ENCODE data around the gene EPHA8. TPM values are rescaled to one million over a fixed set of nuclear protein-coding genes. Genes with fewer than 3 reads are reported as not detected.

Gene EPHA8
- total RNA-seq, 1 donor from 2014 or later = not detected

DNA sequence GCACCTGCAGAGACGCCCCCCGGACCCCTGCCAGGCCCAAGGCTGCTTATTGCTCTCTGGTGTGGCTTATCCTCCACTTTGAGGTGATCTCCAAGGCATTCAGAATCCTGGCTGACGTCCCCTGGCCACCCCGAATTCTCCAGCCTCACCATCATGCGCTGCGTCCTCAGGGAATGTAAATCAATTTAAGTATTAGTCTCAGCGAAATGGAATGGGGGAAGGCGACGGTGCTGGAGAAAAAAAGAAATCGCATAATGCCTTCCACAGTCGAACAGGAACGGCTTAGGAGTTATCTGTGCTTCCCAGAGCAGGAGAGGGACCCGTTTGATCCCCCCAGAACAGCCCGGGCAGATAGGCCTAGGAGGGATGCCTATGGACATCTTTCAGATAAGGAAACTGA is 2.9 kb downstream of the EPHA8 start:
- DNase-seq (ENCODE audit: low read depth, low spot score) = no peak

- no peak for DNase-seq (ENCODE audit: low read depth, low spot score)
Measured at GRCh38 chr1:22567197-22567596, 3.9 kb downstream of the EPHA8 start.

DNA sequence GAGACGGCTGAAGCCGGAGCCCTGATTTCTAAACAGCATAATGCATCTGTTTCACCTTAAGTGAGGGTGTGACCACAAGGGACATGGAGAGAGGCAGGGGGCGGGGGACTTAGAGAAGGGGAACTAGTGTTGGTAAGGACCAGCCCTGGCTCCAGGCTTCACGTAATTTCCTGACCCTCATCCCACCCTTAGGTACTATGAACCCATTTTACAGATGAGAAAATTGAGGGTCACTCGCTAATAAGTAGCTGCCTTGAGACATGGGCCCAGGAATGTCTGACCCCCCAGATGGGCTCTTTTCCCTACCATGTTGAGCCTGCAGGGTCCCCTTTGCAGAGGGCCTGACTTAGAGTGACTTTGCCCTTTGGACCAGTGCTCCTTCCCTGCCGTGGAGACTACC is 4.7 kb downstream of the EPHA8 start:
- DNase-seq (ENCODE audit: low read depth, low spot score) = no peak

GRCh38 chr1:22569269-22569668 is 6.0 kb downstream of the EPHA8 start:
- DNase-seq (ENCODE audit: low read depth, low spot score) = no peak

DNA sequence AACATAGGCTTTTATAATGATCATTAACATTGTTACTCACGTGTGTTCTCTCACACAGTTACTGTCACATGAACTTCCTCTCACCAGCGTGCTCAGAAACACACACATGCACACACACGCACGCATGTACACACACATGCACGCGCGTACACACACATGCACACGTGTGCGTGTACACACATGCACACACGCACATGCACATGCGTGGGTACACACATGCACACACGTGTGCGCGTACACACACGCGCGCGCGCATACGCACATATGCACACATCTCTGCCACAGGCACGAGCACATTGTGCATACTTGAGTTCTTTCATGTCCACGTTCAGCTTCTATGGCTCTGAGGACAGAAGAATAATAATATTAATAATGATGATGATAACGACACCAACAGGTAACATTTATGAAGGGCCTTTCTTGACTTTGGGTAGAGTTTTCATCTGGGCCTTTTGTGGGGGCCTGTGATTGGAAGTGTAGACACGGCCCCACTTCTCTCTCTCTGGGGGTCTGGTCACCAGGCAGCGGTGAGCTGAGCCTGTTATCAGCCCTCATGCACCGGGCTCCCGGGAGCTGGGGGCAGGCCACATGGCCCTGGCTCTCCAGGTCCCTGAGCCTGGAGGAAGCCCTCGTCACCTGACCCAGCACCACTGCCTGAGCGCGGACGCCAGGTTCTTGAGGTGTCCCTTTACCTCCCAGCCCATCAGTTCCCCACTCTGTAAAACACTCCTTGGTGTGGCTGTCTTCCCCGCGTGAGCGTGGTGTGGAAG is 7.0 kb downstream of the EPHA8 start:
- no peak for DNase-seq (ENCODE audit: low read depth, low spot score)

DNA sequence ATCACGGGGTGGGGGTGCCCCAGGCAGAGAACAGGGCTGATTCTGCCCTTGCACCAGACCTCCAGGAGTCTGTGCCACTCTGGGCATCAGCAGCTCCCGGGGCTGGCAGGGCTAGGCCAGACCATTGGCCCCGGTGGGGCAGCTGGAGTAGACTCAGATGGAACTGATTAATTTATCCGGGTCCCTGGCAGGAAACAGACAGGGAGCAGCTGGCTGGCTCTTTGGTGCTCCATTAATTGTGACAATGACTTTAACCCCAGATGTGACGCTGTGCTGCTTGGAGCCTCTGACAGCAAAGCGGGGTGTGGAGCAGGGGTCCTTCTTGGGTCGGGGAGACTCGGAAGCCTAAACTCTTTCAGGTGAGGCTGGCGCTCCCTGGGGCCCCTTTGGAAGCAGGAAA is 9.5 kb downstream of the EPHA8 start:
- DNase-seq (ENCODE audit: low read depth, low spot score) = no peak

GRCh38 chr1:22573237-22573636 is 9.9 kb downstream of the EPHA8 start:
- DNase-seq (ENCODE audit: low read depth, low spot score) = no peak

- no peak for DNase-seq (ENCODE audit: low read depth, low spot score)
Measured at GRCh38 chr1:22575532-22576149, 12.4 kb downstream of the EPHA8 start.

GRCh38 chr1:22576150-22576544 is 12.9 kb downstream of the EPHA8 start:
- DNase-seq (ENCODE audit: low read depth, low spot score) = no peak

GRCh38 chr1:22576617-22577016 is 13.3 kb downstream of the EPHA8 start:
- DNase-seq (ENCODE audit: low read depth, low spot score) = no peak

GRCh38 chr1:22578732-22579361 is 15.6 kb downstream of the EPHA8 start:
- DNase-seq (ENCODE audit: low read depth, low spot score) = no peak

DNA sequence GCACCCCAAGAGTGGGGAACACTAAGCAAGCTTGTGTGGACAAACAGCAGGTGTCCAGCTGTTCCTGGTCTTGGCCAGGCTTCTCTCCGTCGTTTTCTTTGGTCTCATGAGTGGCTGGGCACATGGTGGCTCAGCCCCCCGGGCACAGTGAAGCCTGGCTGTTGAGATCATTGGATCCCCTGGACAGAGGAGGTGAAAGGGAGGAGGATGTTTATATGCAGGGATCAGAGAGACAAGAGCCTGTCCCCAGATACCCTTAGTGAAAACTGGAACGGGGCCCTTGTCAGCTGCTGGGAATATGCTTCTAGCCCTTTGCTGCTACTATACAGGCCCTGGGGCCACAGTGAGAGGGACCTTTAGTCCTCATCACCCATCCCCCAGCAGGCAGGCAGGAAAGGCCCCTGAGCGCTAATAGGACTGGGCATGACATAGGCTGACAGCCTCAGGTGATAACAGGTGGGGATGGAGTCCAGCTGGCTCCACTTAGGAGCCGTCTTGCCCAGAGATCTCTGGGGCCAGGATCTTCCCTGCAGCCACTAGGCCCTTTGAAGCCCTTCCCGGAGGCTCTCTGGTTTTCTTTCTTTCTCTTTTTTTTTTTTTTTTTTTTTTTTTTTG is 16.4 kb downstream of the EPHA8 start:
- no peak for DNase-seq (ENCODE audit: low read depth, low spot score)

GRCh38 chr1:22582661-22583635 is 19.7 kb downstream of the EPHA8 start:
- no peak for DNase-seq (ENCODE audit: low read depth, low spot score)

GRCh38 chr1:22584001-22584562 is 20.8 kb downstream of the EPHA8 start:
- DNase-seq (ENCODE audit: low read depth, low spot score) = no peak

DNA sequence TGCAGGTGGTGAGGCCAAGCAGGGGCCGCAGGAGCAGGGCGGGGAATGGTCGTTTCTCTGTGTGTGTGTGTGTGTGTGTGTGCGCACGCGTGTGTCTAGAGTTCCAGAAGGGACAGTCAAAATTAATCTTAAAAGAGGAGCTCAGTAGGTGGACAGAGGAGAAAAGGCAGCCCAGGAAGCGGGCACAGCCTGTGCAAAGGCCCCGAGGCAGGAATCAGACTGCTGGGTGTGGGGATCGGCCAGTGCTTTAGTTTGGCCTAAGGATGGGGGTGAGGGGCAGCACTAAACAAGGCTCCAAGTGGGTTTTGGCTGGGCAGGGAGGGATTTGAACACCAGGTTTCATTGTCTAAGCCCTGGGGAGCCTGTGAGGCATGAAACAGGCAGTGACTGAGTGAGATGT is 21.7 kb downstream of the EPHA8 start:
- DNase-seq (ENCODE audit: low read depth, low spot score) = no peak

GRCh38 chr1:22585471-22585870 is 22.2 kb downstream of the EPHA8 start:
- no peak for DNase-seq (ENCODE audit: low read depth, low spot score)

DNA sequence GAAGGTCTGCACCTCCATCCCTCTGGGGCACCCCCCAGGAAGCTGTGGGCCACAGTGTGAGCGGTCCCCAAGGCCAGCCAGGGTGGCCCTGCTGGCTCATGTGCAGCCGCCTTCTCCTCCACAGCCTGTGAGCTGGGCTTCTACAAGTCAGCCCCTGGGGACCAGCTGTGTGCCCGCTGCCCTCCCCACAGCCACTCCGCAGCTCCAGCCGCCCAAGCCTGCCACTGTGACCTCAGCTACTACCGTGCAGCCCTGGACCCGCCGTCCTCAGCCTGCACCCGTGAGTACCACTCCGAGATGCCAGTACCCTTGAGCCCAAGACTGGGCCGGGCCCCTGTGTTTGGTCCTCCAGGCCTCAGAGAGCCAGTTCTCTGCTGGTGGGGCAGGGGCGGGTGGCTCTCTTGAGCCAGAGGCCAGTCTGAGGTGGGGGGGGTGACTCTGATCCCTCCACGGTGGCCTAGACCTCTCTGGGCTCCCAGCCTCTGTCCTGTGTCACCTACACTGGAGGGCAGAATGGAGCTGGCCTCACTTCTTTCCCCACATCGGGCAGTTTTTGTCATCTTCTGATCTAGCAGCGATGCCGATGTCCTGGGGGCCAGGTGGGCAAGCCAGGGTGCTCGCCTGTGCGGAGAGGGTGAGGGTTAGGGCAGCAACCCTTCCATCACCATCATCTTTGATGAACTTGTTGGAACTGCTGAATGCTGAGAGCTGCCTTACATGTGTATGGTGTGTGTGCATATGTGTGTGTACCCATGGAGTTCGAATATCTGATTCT is 23.3 kb downstream of the EPHA8 start:
- no peak for DNase-seq (ENCODE audit: low read depth, low spot score)

DNA sequence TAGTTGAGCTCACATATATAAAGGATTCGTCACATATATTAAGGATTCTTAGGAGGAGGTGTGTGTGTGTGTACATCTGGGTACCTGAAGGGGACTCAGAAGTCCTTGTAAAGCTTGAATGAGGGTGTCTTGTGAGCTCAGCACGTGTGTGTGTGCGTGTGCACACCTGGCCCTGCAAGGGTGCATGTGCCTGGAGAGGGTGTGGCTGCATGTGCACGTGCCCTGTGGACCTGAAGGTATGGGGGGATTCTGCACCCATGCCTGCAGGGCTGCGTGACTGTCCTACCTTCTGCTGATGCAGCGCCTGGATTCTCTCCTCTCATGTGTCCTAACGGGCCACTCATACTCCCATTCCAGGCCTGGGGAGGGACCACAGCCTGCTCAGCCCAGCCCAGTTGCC is 24.0 kb downstream of the EPHA8 start:
- DNase-seq (ENCODE audit: low read depth, low spot score) = no peak

GRCh38 chr1:22588899-22589422 is 25.7 kb downstream of the EPHA8 start:
- no peak for DNase-seq (ENCODE audit: low read depth, low spot score)

DNA sequence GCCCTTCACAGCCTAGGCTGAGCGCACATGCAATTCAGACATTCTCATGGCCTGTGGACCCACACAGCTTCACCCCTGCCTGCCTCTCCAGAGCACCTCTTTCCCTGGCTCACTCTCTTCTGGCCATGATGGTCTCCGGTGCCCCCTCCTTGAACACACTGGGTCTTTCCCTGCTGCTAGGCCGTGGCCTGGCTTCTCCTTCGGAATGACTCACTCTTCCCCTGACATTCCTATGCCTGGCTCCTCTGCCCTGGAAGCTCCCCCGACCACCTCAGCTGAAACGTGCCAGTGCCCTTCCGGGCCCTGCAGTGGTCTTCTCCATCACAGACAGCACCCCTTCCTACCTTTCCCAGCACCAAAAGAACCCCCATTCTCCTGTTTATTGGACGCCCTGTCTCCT is 28.3 kb downstream of the EPHA8 start:
- no peak for DNase-seq (ENCODE audit: low read depth, low spot score)

Measured in pulmonary artery endothelial cell (primary cell).